Liver (tissue), 9 donors: ENCODE data around the gene FIBCD1. TPM values are rescaled to one million over a fixed set of nuclear protein-coding genes. Genes with fewer than 3 reads are reported as not detected.

Source experiments
- DNase-seq: peaks from one replicate; pipeline ENCODE4 v3.0.0-alpha.2; 2017; ENCODE audit warnings: low spot score
- H3K27ac ChIP-seq, 2 donors: one replicate each; pipeline ENCODE4 v1.7.0; 2013; ENCODE audit warnings: inconsistent platforms in 2 of 2, low read length in 2 of 2, control low read depth in 1 of 2, low read depth in 1 of 2, mild to moderate bottlenecking in 1 of 2
- H3K27me3 ChIP-seq, 4 donors: one replicate each; pipeline versions ENCODE4 v1.6.1 to v1.7.0; 2013; ENCODE audit warnings: low read length in 3 of 4, inconsistent platforms in 1 of 4, mild to moderate bottlenecking in 1 of 4, moderate library complexity in 1 of 4; ENCODE audit not compliant: control insufficient read depth in 4 of 4, insufficient read depth in 4 of 4
- H3K36me3 ChIP-seq, 4 donors: one replicate each; pipeline versions ENCODE4 v1.6.1 to v1.7.0; 2013; ENCODE audit warnings: low read length in 3 of 4, mild to moderate bottlenecking in 3 of 4, low read depth in 1 of 4, moderate library complexity in 1 of 4; ENCODE audit not compliant: control insufficient read depth in 4 of 4, insufficient read depth in 3 of 4
- H3K4me1 ChIP-seq, 4 donors: one replicate each; pipeline versions ENCODE4 v1.6.1 to v1.7.0; 2013; ENCODE audit warnings: low read length in 3 of 4, mild to moderate bottlenecking in 3 of 4, moderate library complexity in 1 of 4; ENCODE audit not compliant: control insufficient read depth in 4 of 4, insufficient read depth in 4 of 4
- H3K4me3 ChIP-seq, 3 donors: one replicate each; pipeline versions ENCODE4 v1.6.1 to v1.7.0; 2013; ENCODE audit warnings: low read length in 3 of 3, control low read depth in 1 of 3, low read depth in 1 of 3, mild to moderate bottlenecking in 1 of 3
- H3K9ac ChIP-seq, 2 donors: one replicate each; pipeline ENCODE4 v1.7.0; 2013; ENCODE audit warnings: low read length in 2 of 2, mild to moderate bottlenecking in 2 of 2, moderate library complexity in 2 of 2, control low read depth in 1 of 2, low read depth in 1 of 2
- H3K9me3 ChIP-seq, 4 donors: one replicate each; pipeline versions ENCODE4 v1.6.1 to v1.7.0; 2013; ENCODE audit warnings: low read length in 3 of 4; ENCODE audit not compliant: control insufficient read depth in 4 of 4
- EGR1 ChIP-seq, 2 donors: IDR thresholded peaks; 2 replicates each; pipeline ENCODE4 v1.6.1; 2016 to 2018; ENCODE audit warnings: antibody characterized with exemption in 2 of 2, low read depth in 2 of 2
- FOXA1 ChIP-seq: IDR thresholded peaks from 2 replicates; pipeline ENCODE4 v1.6.1; 2016; ENCODE audit warnings: antibody characterized with exemption
- FOXA2 ChIP-seq: IDR thresholded peaks from 2 replicates; pipeline ENCODE4 v1.6.1; 2016; ENCODE audit warnings: antibody characterized with exemption
- GABPA ChIP-seq, 2 donors: IDR thresholded peaks in 1 of 2; conservative IDR thresholded peaks in 1 of 2; 2 replicates each; pipeline ENCODE4 v1.6.1; 2016; ENCODE audit warnings: antibody characterized with exemption in 2 of 2, mild to moderate bottlenecking in 1 of 2, moderate library complexity in 1 of 2
- HNF4A ChIP-seq, 2 donors: conservative IDR thresholded peaks; 2 replicates each; pipeline ENCODE4 v1.6.1; 2016; ENCODE audit warnings: antibody characterized with exemption in 2 of 2, mild to moderate bottlenecking in 2 of 2
- HNF4G ChIP-seq: IDR thresholded peaks from 2 replicates; pipeline ENCODE4 v1.6.1; 2016; ENCODE audit warnings: antibody characterized with exemption
- JUND ChIP-seq, 2 donors: IDR thresholded peaks; 2 replicates each; pipeline ENCODE4 v1.6.1; 2016; ENCODE audit warnings: antibody characterized with exemption in 2 of 2
- NR2F2 ChIP-seq: IDR thresholded peaks from 2 replicates; pipeline ENCODE4 v1.6.1; 2016; ENCODE audit warnings: antibody characterized with exemption
- RAD21 ChIP-seq, 2 donors: IDR thresholded peaks; 2 replicates each; pipeline ENCODE4 v1.6.1; 2016; ENCODE audit warnings: antibody characterized with exemption in 2 of 2, mild to moderate bottlenecking in 2 of 2
- RXRA ChIP-seq, 2 donors: IDR thresholded peaks; 2 replicates each; pipeline ENCODE4 v1.6.1; 2017 to 2018; ENCODE audit warnings: antibody characterized with exemption in 2 of 2, mild to moderate bottlenecking in 1 of 2
- SP1 ChIP-seq: IDR thresholded peaks from 2 replicates; pipeline ENCODE4 v1.6.1; 2018; ENCODE audit warnings: antibody characterized with exemption, mild to moderate bottlenecking
- TAF1 ChIP-seq: conservative IDR thresholded peaks from 2 replicates; pipeline ENCODE4 v1.6.1; 2016; ENCODE audit warnings: antibody characterized with exemption, mild to moderate bottlenecking
- YY1 ChIP-seq: IDR thresholded peaks from 2 replicates; pipeline ENCODE4 v1.6.1; 2016; ENCODE audit warnings: antibody characterized with exemption, mild to moderate bottlenecking
- WGBS: extraction: QIAGEN DNeasy Blood & Tissue Kit; methylation state at CpG from one replicate; pipeline ENCODE4 v1.1.7; 2013; 5-methylcytosine and 5-hydroxymethylcytosine counted together
- polyA plus RNA-seq, 2 donors: library from polyadenylated mRNA; stranded (reverse) in 1 of 2; unstranded in 1 of 2; fragments of 200-250 nt in 1 of 2; fragments of >200 nt in 1 of 2; fragmentation: Nextera tagmentation in 1 of 2; extraction: Ambion mirVana in 1 of 2; gene quantifications; one replicate each; pipeline versions ENCODE4 v1.2.1 to v1.2.3, GENCODE V29; 2013 to 2015
- total RNA-seq, 2 donors: library from RNA; depleted of rRNA; stranded (reverse); fragments of >200 nt; gene quantifications; one replicate each; pipeline ENCODE4 v1.2.3, GENCODE V29; 2014
- TF ChIP-seq, protein P1 (sequence below): IDR thresholded peaks from 2 replicates; pipeline ENCODE4 v1.6.1; 2016; ENCODE audit warnings: antibody characterized with exemption, mild to moderate bottlenecking
- TF ChIP-seq, protein P2 (sequence below): IDR thresholded peaks from 2 replicates; pipeline ENCODE4 v1.6.1; 2016; ENCODE audit warnings: antibody characterized with exemption
- TF ChIP-seq, protein P3 (sequence below): IDR thresholded peaks from 2 replicates; pipeline ENCODE4 v1.6.1; 2016; ENCODE audit warnings: antibody characterized with exemption
- TF ChIP-seq, protein P4 (sequence below): fragments of 150-350 bp; IDR thresholded peaks from 2 replicates; pipeline ENCODE4 v1.5.1; 2017; ENCODE audit warnings: improper control_type of control experiment, low read depth, low read length; ENCODE audit not compliant: missing input control
- TF ChIP-seq, protein P5 (sequence below): IDR thresholded peaks from 2 replicates; pipeline ENCODE4 v1.6.1; 2016; ENCODE audit warnings: antibody characterized with exemption
- donor health status: healthy.
- donor health status: healthy.
- donor health status: healthy.
- donor health status: healthy.
- donor health status: healthy.

The FIBCD1 gene
- total and polyA plus RNA-seq, 4 donors: not detected

DNA sequence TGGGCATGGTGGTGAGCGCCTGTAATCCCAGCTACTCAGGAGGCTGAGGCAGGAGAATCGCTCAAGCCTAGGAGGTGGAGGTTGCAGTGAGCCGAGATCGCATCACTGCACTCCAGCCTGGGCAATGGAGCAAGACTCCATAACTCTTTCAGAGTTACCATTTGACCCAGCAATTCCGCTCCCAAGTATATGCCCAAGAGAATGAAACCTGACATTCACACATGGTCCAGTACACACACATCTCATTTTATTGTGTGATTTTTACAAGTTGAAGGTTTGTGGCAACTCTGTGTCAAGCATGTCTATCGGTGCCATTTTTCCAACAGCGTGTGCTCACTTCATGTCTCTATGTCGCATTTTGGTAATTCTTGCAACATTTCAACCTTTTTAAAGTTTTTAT lies 24.9 kb upstream of the FIBCD1 start:
- no peak overlapping the region for H3K9ac ChIP-seq
- DNase-seq: no peak
- no peaks in the 10 kb centered on the region for H3K9me3 ChIP-seq

GRCh38 chr9:130963337-130963908 lies 24.4 kb upstream of the FIBCD1 start:
- DNase-seq: no peak
- Histone ChIP-seq H3K36me3 (no peaks in the 10 kb centered on the region), H3K27ac (no peak overlapping the region), H3K9me3 (no peaks in the 10 kb centered on the region), H3K4me3 (no peak overlapping the region), H3K4me1 (no peaks in the 10 kb centered on the region), H3K9ac (no peak overlapping the region), H3K27me3 (no peaks in the 10 kb centered on the region)
- TF ChIP-seq FOXA2 (no peak), NR2F2 (no peak), GABPA (IDR thresholded peaks at IDR 0.05 in 1 of 2, conservative IDR thresholded peaks at IDR 0.05 in 1 of 2) (no peak), TAF1 (no peak), SP1 (no peak), RXRA (IDR thresholded peaks at IDR 0.05) (no peak), EGR1 (IDR thresholded peaks at IDR 0.05; ENCODE audit: low read depth in 2 of 2) (no peak), FOXA1 (no peak), HNF4G (no peak), JUND (IDR thresholded peaks at IDR 0.05) (no peak), YY1 (no peak)
- TF ChIP-seq, protein P1, sequence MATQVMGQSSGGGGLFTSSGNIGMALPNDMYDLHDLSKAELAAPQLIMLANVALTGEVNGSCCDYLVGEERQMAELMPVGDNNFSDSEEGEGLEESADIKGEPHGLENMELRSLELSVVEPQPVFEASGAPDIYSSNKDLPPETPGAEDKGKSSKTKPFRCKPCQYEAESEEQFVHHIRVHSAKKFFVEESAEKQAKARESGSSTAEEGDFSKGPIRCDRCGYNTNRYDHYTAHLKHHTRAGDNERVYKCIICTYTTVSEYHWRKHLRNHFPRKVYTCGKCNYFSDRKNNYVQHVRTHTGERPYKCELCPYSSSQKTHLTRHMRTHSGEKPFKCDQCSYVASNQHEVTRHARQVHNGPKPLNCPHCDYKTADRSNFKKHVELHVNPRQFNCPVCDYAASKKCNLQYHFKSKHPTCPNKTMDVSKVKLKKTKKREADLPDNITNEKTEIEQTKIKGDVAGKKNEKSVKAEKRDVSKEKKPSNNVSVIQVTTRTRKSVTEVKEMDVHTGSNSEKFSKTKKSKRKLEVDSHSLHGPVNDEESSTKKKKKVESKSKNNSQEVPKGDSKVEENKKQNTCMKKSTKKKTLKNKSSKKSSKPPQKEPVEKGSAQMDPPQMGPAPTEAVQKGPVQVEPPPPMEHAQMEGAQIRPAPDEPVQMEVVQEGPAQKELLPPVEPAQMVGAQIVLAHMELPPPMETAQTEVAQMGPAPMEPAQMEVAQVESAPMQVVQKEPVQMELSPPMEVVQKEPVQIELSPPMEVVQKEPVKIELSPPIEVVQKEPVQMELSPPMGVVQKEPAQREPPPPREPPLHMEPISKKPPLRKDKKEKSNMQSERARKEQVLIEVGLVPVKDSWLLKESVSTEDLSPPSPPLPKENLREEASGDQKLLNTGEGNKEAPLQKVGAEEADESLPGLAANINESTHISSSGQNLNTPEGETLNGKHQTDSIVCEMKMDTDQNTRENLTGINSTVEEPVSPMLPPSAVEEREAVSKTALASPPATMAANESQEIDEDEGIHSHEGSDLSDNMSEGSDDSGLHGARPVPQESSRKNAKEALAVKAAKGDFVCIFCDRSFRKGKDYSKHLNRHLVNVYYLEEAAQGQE: no peak
- TF ChIP-seq, protein P2, sequence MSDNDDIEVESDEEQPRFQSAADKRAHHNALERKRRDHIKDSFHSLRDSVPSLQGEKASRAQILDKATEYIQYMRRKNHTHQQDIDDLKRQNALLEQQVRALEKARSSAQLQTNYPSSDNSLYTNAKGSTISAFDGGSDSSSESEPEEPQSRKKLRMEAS: no peak
- TF ChIP-seq, protein P3, sequence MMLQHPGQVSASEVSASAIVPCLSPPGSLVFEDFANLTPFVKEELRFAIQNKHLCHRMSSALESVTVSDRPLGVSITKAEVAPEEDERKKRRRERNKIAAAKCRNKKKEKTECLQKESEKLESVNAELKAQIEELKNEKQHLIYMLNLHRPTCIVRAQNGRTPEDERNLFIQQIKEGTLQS: no peak
- WGBS: 85% methylated on average over 15 of the region's 15 CpGs

More for the DNA sequence above, 24.9 kb upstream of the FIBCD1 start:
- Histone ChIP-seq H3K27me3 (no peaks in the 10 kb centered on the region), H3K4me1 (no peaks in the 10 kb centered on the region), H3K36me3 (no peaks in the 10 kb centered on the region), H3K27ac (no peak overlapping the region), H3K4me3 (no peak overlapping the region)
- WGBS: 97% methylated on average over 8 of the region's 8 CpGs
- no peak for TF ChIP-seq RAD21 (IDR thresholded peaks at IDR 0.05)
- no peak for TF ChIP-seq RXRA (IDR thresholded peaks at IDR 0.05)
- no peak for TF ChIP-seq HNF4A (conservative IDR thresholded peaks at IDR 0.05)
- TF ChIP-seq, protein P4, sequence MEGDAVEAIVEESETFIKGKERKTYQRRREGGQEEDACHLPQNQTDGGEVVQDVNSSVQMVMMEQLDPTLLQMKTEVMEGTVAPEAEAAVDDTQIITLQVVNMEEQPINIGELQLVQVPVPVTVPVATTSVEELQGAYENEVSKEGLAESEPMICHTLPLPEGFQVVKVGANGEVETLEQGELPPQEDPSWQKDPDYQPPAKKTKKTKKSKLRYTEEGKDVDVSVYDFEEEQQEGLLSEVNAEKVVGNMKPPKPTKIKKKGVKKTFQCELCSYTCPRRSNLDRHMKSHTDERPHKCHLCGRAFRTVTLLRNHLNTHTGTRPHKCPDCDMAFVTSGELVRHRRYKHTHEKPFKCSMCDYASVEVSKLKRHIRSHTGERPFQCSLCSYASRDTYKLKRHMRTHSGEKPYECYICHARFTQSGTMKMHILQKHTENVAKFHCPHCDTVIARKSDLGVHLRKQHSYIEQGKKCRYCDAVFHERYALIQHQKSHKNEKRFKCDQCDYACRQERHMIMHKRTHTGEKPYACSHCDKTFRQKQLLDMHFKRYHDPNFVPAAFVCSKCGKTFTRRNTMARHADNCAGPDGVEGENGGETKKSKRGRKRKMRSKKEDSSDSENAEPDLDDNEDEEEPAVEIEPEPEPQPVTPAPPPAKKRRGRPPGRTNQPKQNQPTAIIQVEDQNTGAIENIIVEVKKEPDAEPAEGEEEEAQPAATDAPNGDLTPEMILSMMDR: no peak
- no peak for TF ChIP-seq SP1
- TF ChIP-seq, protein P5, sequence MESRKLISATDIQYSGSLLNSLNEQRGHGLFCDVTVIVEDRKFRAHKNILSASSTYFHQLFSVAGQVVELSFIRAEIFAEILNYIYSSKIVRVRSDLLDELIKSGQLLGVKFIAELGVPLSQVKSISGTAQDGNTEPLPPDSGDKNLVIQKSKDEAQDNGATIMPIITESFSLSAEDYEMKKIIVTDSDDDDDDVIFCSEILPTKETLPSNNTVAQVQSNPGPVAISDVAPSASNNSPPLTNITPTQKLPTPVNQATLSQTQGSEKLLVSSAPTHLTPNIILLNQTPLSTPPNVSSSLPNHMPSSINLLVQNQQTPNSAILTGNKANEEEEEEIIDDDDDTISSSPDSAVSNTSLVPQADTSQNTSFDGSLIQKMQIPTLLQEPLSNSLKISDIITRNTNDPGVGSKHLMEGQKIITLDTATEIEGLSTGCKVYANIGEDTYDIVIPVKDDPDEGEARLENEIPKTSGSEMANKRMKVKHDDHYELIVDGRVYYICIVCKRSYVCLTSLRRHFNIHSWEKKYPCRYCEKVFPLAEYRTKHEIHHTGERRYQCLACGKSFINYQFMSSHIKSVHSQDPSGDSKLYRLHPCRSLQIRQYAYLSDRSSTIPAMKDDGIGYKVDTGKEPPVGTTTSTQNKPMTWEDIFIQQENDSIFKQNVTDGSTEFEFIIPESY: no peak
